Activated naive CD4-positive, alpha-beta T cell treated with anti-CD3 and anti-CD28 coated beads, Interleukin-2, amount 50 U/mL, for 72 hours (primary cell): Measurements from ENCODE around the gene NOTCH4. TPM values are rescaled to one million over a fixed set of nuclear protein-coding genes. Genes with fewer than 3 reads are reported as not detected.

Experiments
- ATAC-seq, 2 donors: fragments of 150-1000 bp; cut with Tn5 transposase; 2 replicates each; pipeline ENCODE4 v1.10.0; 2021; ENCODE audit warnings: mild to moderate bottlenecking in 2 of 2, moderate library complexity in 2 of 2
- DNase-seq, 2 donors: peaks; one replicate each; pipeline ENCODE4 v3.0.0; 2021 to 2022; ENCODE audit warnings: low spot score in 2 of 2
- H3K27ac Mint-ChIP-seq, 2 donors: one replicate each; pipeline ENCODE4 v1.8.0; 2022; ENCODE audit warnings: mild to moderate bottlenecking in 2 of 2, mixed read lengths in 2 of 2
- H3K36me3 Mint-ChIP-seq, 2 donors: one replicate each; pipeline ENCODE4 v1.8.0; 2022; ENCODE audit warnings: mixed read lengths in 2 of 2
- H3K9me3 Mint-ChIP-seq, 2 donors: one replicate each; pipeline ENCODE4 v1.8.0; 2022; ENCODE audit warnings: mixed read lengths in 2 of 2
- total RNA-seq, 2 donors: library from RNA; stranded (reverse); gene quantifications; one replicate each; pipeline ENCODE4 v1.2.3, GENCODE V29; 2022

NOTCH4 gene
- total RNA-seq, 2 donors from 2014 or later: 0.64 to 0.70 TPM

GRCh38 chr6:32178547-32179440 lies 45.1 kb downstream of the NOTCH4 start:
- peak in 1 of 2 donors; percentile 2 for ATAC-seq
- Mint-ChIP-seq H3K9me3 (no peaks in the 10 kb centered on the region), H3K36me3 (peaks cover 18 to 26% of the 10 kb centered on the region in 2 donors), H3K27ac (peak overlapping the region; percentile 93 to 97)
- no peak for DNase-seq

- peaks cover 18 to 26% of the 10 kb centered on the region in 2 donors for H3K36me3 Mint-ChIP-seq
- ATAC-seq (peak; percentile 87), DNase-seq (peak; percentile 90 to 93)
- H3K27ac Mint-ChIP-seq: peak within 1 kb of the TSS; percentile 93 to 97
- H3K9me3 Mint-ChIP-seq: no peaks in the 10 kb centered on the region
Measured at GRCh38 chr6:32177788-32178546, 45.9 kb downstream of the NOTCH4 start, which contains the start of gene RNF5. TSS of gene RNF5 (plus strand) at chr6:32178405. CDS start at chr6:32178512, 107 bp downstream.

- Mint-ChIP-seq H3K27ac (peak overlapping the region; percentile 93 to 97), H3K9me3 (no peaks in the 10 kb centered on the region), H3K36me3 (peaks cover 18 to 26% of the 10 kb centered on the region in 2 donors)
- ATAC-seq (peak in 1 of 2 donors; percentile 12), DNase-seq (peak in 1 of 2 donors; percentile 39)
Measured at GRCh38 chr6:32177183-32177787, 46.6 kb downstream of the NOTCH4 start.

GRCh38 chr6:32176476-32177182 lies 47.2 kb downstream of the NOTCH4 start:
- no peak for ATAC-seq
- DNase-seq: no peak
- peak overlapping the region; percentile 93 to 97 for H3K27ac Mint-ChIP-seq
- peaks cover 18 to 26% of the 10 kb centered on the region in 2 donors for H3K36me3 Mint-ChIP-seq
- no peaks in the 10 kb centered on the region for H3K9me3 Mint-ChIP-seq

- H3K36me3 Mint-ChIP-seq: peaks cover 18 to 24% of the 10 kb centered on the region in 2 donors
- ATAC-seq (peak; percentile 57 to 63), DNase-seq (peak; percentile 96)
- peak within 1 kb of the TSS; percentile 93 to 97 for H3K27ac Mint-ChIP-seq
- H3K9me3 Mint-ChIP-seq: no peaks in the 10 kb centered on the region
Measured at GRCh38 chr6:32175711-32176475, 48.0 kb downstream of the NOTCH4 start, which contains the start of gene AGPAT1. TSS of gene AGPAT1 (minus strand) at chr6:32176084. CDS start at chr6:32171496, 4,588 bp downstream.

GRCh38 chr6:32175322-32175710 lies 48.6 kb downstream of the NOTCH4 start:
- Mint-ChIP-seq H3K9me3 (no peaks in the 10 kb centered on the region), H3K27ac (peak overlapping the region; percentile 90 to 93), H3K36me3 (peaks cover 15 to 18% of the 10 kb centered on the region in 2 donors)
- ATAC-seq (no peak), DNase-seq (no peak)

- Mint-ChIP-seq H3K9me3 (no peaks in the 10 kb centered on the region), H3K27ac (peak overlapping the region in 1 of 2 donors; percentile 45), H3K36me3 (peaks cover 12 to 19% of the 10 kb centered on the region in 2 donors)
- no peak for ATAC-seq
- no peak for DNase-seq
Measured at GRCh38 chr6:32174416-32174815, 49.5 kb downstream of the NOTCH4 start.

GRCh38 chr6:32173051-32173727 lies 50.7 kb downstream of the NOTCH4 start:
- H3K27ac Mint-ChIP-seq: peak overlapping the region; percentile 24 to 45

GRCh38 chr6:32171234-32171633 lies 52.6 kb downstream of the NOTCH4 start:
- Mint-ChIP-seq H3K9me3 (no peaks in the 10 kb centered on the region), H3K36me3 (peaks cover 0 to 10% of the 10 kb centered on the region in 2 donors), H3K27ac (peak overlapping the region; percentile 29 to 78)
- DNase-seq (no peak), ATAC-seq (no peak)

More at GRCh38 chr6:32173051-32173727, 50.7 kb downstream of the NOTCH4 start:
- Mint-ChIP-seq H3K9me3 (no peaks in the 10 kb centered on the region), H3K36me3 (peaks cover 0 to 10% of the 10 kb centered on the region in 2 donors)
- DNase-seq (no peak), ATAC-seq (no peak)

- Mint-ChIP-seq H3K27ac (peak overlapping the region in 1 of 2 donors; percentile 78), H3K36me3 (peaks cover 0 to 10% of the 10 kb centered on the region in 2 donors), H3K9me3 (no peaks in the 10 kb centered on the region)
- ATAC-seq (no peak), DNase-seq (no peak)
Measured at GRCh38 chr6:32170294-32170693, 53.6 kb downstream of the NOTCH4 start.

- Mint-ChIP-seq H3K9me3 (no peaks in the 10 kb centered on the region), H3K27ac (peak overlapping the region; percentile 4 to 83), H3K36me3 (peaks cover 0 to 10% of the 10 kb centered on the region in 2 donors)
- no peak for ATAC-seq
- no peak for DNase-seq
Measured at GRCh38 chr6:32168807-32169591, 54.9 kb downstream of the NOTCH4 start.

GRCh38 chr6:32168350-32168749 lies 55.5 kb downstream of the NOTCH4 start:
- peak overlapping the region; percentile 4 to 70 for H3K27ac Mint-ChIP-seq
- DNase-seq (no peak), ATAC-seq (no peak)
- H3K36me3 Mint-ChIP-seq: peaks cover 0 to 10% of the 10 kb centered on the region in 2 donors
- no peaks in the 10 kb centered on the region for H3K9me3 Mint-ChIP-seq

- no peak for DNase-seq
- Mint-ChIP-seq H3K27ac (peak overlapping the region; percentile 4 to 87), H3K9me3 (no peaks in the 10 kb centered on the region), H3K36me3 (peaks cover 0 to 10% of the 10 kb centered on the region in 2 donors)
- no peak for ATAC-seq
Measured at GRCh38 chr6:32167761-32168262, 56.1 kb downstream of the NOTCH4 start.
